Transverse colon (tissue), 4 donors: ENCODE measurements around the gene CDKN1C. TPM values are rescaled to one million over a fixed set of nuclear protein-coding genes. Genes with fewer than 3 reads are reported as not detected.

Source experiments
- DNase-seq: peaks from one replicate; pipeline ENCODE4 v3.0.0-alpha.2; 2019
- H3K27ac ChIP-seq, 4 donors: fragments of 200-600 bp; sonication (generic); 2 replicates each; pipeline ENCODE4 v1.5.1; 2016 to 2018; ENCODE audit warnings: inconsistent platforms in 4 of 4
- H3K27me3 ChIP-seq: fragments of 200-600 bp; sonication (generic); 2 replicates; pipeline ENCODE4 v1.5.1; 2017; ENCODE audit warnings: inconsistent platforms
- H3K36me3 ChIP-seq, 4 donors: fragments of 200-600 bp; sonication (generic); 2 replicates each; pipeline ENCODE4 v1.5.1; 2017 to 2019; ENCODE audit warnings: inconsistent platforms in 4 of 4
- H3K4me1 ChIP-seq, 4 donors: fragments of 200-600 bp; sonication (generic); 2 replicates each; pipeline ENCODE4 v1.5.1; 2017 to 2020; ENCODE audit warnings: inconsistent platforms in 4 of 4
- H3K4me3 ChIP-seq, 4 donors: fragments of 200-600 bp; sonication (generic); 1 replicate in 1 of 4; 2 replicates in 3 of 4; pipeline versions ENCODE4 v1.5.1 to v1.6.1; 2017 to 2019; ENCODE audit warnings: inconsistent platforms in 4 of 4
- H3K9me3 ChIP-seq, 2 donors: fragments of 200-600 bp; sonication (generic); 2 replicates each; pipeline ENCODE4 v1.5.1; 2017 to 2019; ENCODE audit warnings: inconsistent platforms in 2 of 2
- CTCF ChIP-seq, 5 experiments: fragments of 200-600 bp in 3 of 5; fragments of 450-650 bp in 2 of 5; sonication (generic) in 3 of 5; IDR thresholded peaks; 1 replicate in 2 of 5; 2 replicates in 3 of 5; pipeline ENCODE4 v1.5.1; 2016 to 2017; ENCODE audit warnings: antibody characterized with exemption in 5 of 5, inconsistent platforms in 3 of 5, mild to moderate bottlenecking in 2 of 5, moderate library complexity in 1 of 5
- EP300 ChIP-seq: sonication (generic); formaldehyde crosslinking; IDR thresholded peaks from one replicate; pipeline ENCODE4 v1.6.1; 2017; ENCODE audit warnings: antibody characterized with exemption, low read depth
- POLR2A ChIP-seq: fragments of 450-650 bp; IDR thresholded peaks from one replicate; pipeline ENCODE4 v1.6.1; 2016; ENCODE audit warnings: antibody characterized with exemption, mild to moderate bottlenecking, moderate library complexity
- POLR2AphosphoS5 ChIP-seq, 3 donors: sonication (generic); formaldehyde crosslinking; IDR thresholded peaks; one replicate each; pipeline ENCODE4 v1.6.1; 2016; ENCODE audit warnings: antibody characterized with exemption in 3 of 3
- WGBS, 2 donors: methylation state at CpG; one replicate each; pipeline ENCODE4 v1.1.5; 2018; ENCODE audit warnings: low coverage in 1 of 2; 5-methylcytosine and 5-hydroxymethylcytosine counted together
- in situ Hi-C, 4 donors: fragments of 200-750 bp; cut with MboI; loops; one replicate each; pipeline versions ENCODE4 v1.15.0 to v1.15.1; 2017; ENCODE audit warnings: low sequenced_read_pairs in 3 of 4, low pct_ligation_motif_present in 1 of 4, low pct_unique_long_range_greater_than_20kb in 1 of 4
- intact Hi-C: fragments of 100-400 bp; cut with DNase I; formaldehyde crosslinking; loops from one replicate; pipeline ENCODE4 v1.15.1; 2023; ENCODE audit warnings: low total_unique reads
- total RNA-seq, 4 donors: library from RNA; depleted of rRNA; stranded (reverse); fragments of >200 nt; gene quantifications; one replicate each; pipeline ENCODE4 v1.1.0, GENCODE V29; 2016

CDKN1C gene
- total RNA-seq, 4 donors from 2014 or later = 12.4 to 40.0 (median 27.7) TPM

GRCh38 chr11:2868506-2869133, 17.0 kb downstream of the CDKN1C start:
- H3K9me3 ChIP-seq = no peaks in the 10 kb centered on the region
- 39 to 46% methylated on average over 6 to 16 of the region's 16 CpGs for WGBS, 2 donors
- DNase-seq = no peak
- H3K27me3 ChIP-seq = peaks cover 62% of the 10 kb centered on the region
- intact Hi-C loops = no loop called here
- H3K36me3 ChIP-seq = no peaks in the 10 kb centered on the region
- TF ChIP-seq CTCF (IDR thresholded peaks at IDR 0.05) = no peak
- TF ChIP-seq EP300 = no peak
- no peak for TF ChIP-seq POLR2AphosphoS5 (IDR thresholded peaks at IDR 0.05)
- TF ChIP-seq POLR2A = no peak
- no peak overlapping the region for H3K27ac ChIP-seq
- peak overlapping the region in 1 of 4 donors; percentile 22 for H3K4me3 ChIP-seq
- in situ Hi-C loops = no loop called here
- H3K4me1 ChIP-seq = no peaks in the 10 kb centered on the region

GRCh38 chr11:2867722-2868505, 17.7 kb downstream of the CDKN1C start:
- H3K36me3 ChIP-seq = no peaks in the 10 kb centered on the region
- no peak for DNase-seq
- TF ChIP-seq CTCF (IDR thresholded peaks at IDR 0.05) (no peak), POLR2A (no peak), EP300 (no peak), POLR2AphosphoS5 (IDR thresholded peaks at IDR 0.05) (no peak)
- peak overlapping the region in 1 of 4 donors; percentile 22 for H3K4me3 ChIP-seq
- no peak overlapping the region for H3K27ac ChIP-seq
- H3K9me3 ChIP-seq = no peaks in the 10 kb centered on the region
- 51 to 69% methylated on average over 18 to 25 of the region's 25 CpGs for WGBS, 2 donors
- H3K27me3 ChIP-seq = peaks cover 69% of the 10 kb centered on the region
- intact Hi-C loops (no loop called here), in situ Hi-C loops (no loop called here)
- peaks cover 0 to 6% (median 3%) of the 10 kb centered on the region in 4 donors for H3K4me1 ChIP-seq

GRCh38 chr11:2867142-2867541, 18.4 kb downstream of the CDKN1C start:
- H3K4me1 ChIP-seq = peaks cover 0 to 12% (median 10%) of the 10 kb centered on the region in 4 donors
- H3K27me3 ChIP-seq = peaks cover 77% of the 10 kb centered on the region
- H3K27ac ChIP-seq = no peak overlapping the region
- no peak for TF ChIP-seq EP300
- no peak for TF ChIP-seq CTCF (IDR thresholded peaks at IDR 0.05)
- no peak for TF ChIP-seq POLR2A
- no peak for TF ChIP-seq POLR2AphosphoS5 (IDR thresholded peaks at IDR 0.05)
- H3K9me3 ChIP-seq = no peaks in the 10 kb centered on the region
- no peak overlapping the region for H3K4me3 ChIP-seq
- intact Hi-C loops (no loop called here), in situ Hi-C loops (no loop called here)
- H3K36me3 ChIP-seq = no peaks in the 10 kb centered on the region
- DNase-seq = no peak
- WGBS, 2 donors = 85% methylated on average over 5 of the region's 5 CpGs; no CpG with 5 or more reads in 1 of the 2 donors

GRCh38 chr11:2865922-2866577, 19.5 kb downstream of the CDKN1C start:
- no peaks in the 10 kb centered on the region for H3K36me3 ChIP-seq
- H3K4me3 ChIP-seq = no peak overlapping the region
- H3K9me3 ChIP-seq = no peaks in the 10 kb centered on the region
- intact Hi-C loops (no loop called here), in situ Hi-C loops (no loop called here)
- TF ChIP-seq CTCF (IDR thresholded peaks at IDR 0.05) = no peak
- no peak for TF ChIP-seq EP300
- TF ChIP-seq POLR2AphosphoS5 (IDR thresholded peaks at IDR 0.05) = no peak
- TF ChIP-seq POLR2A = no peak
- no peak overlapping the region for H3K27ac ChIP-seq
- H3K4me1 ChIP-seq = peaks cover 0 to 12% (median 11%) of the 10 kb centered on the region in 4 donors
- H3K27me3 ChIP-seq = peaks cover 78% of the 10 kb centered on the region
- DNase-seq = no peak
- 88 to 90% methylated on average over 10 to 11 of the region's 11 CpGs for WGBS, 2 donors
